GM12878 (cell line): ENCODE measurements around the gene RERE.

Experiments
- KAT2A ChIP-seq: conservative IDR thresholded peaks from 2 replicates; pipeline ENCODE4 v1.6.1; 2011; ENCODE audit warnings: low read depth, low read length; ENCODE audit not compliant: control insufficient read depth
- RELA ChIP-seq: fragments of 450-650 bp; IDR thresholded peaks from 2 replicates; pipeline ENCODE4 v1.8.0; 2014; ENCODE audit warnings: borderline replicate concordance; ENCODE audit not compliant: partially characterized antibody
- TF ChIP-seq, protein P1 (sequence below): fragments of 450-650 bp; IDR thresholded peaks from 2 replicates; pipeline ENCODE4 v1.6.1; 2017; ENCODE audit warnings: mild to moderate bottlenecking, moderate library complexity

GRCh38 chr1:8378178-8378577 lies 439.3 kb downstream of the RERE start:
- TF ChIP-seq KAT2A: no peak
- TF ChIP-seq RELA: no peak
- TF ChIP-seq, protein P1, sequence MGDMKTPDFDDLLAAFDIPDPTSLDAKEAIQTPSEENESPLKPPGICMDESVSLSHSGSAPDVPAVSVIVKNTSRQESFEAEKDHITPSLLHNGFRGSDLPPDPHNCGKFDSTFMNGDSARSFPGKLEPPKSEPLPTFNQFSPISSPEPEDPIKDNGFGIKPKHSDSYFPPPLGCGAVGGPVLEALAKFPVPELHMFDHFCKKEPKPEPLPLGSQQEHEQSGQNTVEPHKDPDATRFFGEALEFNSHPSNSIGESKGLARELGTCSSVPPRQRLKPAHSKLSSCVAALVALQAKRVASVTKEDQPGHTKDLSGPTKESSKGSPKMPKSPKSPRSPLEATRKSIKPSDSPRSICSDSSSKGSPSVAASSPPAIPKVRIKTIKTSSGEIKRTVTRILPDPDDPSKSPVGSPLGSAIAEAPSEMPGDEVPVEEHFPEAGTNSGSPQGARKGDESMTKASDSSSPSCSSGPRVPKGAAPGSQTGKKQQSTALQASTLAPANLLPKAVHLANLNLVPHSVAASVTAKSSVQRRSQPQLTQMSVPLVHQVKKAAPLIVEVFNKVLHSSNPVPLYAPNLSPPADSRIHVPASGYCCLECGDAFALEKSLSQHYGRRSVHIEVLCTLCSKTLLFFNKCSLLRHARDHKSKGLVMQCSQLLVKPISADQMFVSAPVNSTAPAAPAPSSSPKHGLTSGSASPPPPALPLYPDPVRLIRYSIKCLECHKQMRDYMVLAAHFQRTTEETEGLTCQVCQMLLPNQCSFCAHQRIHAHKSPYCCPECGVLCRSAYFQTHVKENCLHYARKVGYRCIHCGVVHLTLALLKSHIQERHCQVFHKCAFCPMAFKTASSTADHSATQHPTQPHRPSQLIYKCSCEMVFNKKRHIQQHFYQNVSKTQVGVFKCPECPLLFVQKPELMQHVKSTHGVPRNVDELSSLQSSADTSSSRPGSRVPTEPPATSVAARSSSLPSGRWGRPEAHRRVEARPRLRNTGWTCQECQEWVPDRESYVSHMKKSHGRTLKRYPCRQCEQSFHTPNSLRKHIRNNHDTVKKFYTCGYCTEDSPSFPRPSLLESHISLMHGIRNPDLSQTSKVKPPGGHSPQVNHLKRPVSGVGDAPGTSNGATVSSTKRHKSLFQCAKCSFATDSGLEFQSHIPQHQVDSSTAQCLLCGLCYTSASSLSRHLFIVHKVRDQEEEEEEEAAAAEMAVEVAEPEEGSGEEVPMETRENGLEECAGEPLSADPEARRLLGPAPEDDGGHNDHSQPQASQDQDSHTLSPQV: no peak
